Keratinocyte (primary cell): ENCODE results near the gene C1orf167. TPM values are rescaled to one million over a fixed set of nuclear protein-coding genes. Genes with fewer than 3 reads are reported as not detected.

Source experiments
- DNase-seq: peaks from one replicate; pipeline ENCODE4 v3.0.0-alpha.2; 2011; ENCODE audit warnings: low read depth, missing footprints, low spot score
- FAIRE-seq: peaks from 2 replicates; lab custom pipeline; 2011; peaks lifted over from hg19 to GRCh38; lab: Jason Lieb, UNC
- H2AFZ ChIP-seq: 2 replicates; pipeline ENCODE4 v1.6.0; 2012; ENCODE audit warnings: low read length, control low read depth, inconsistent platforms; ENCODE audit not compliant: control insufficient read depth
- H3K27ac ChIP-seq: 2 replicates; pipeline ENCODE4 v1.5.1; 2011; ENCODE audit warnings: low read length; ENCODE audit not compliant: control insufficient read depth, insufficient read depth
- H3K27me3 ChIP-seq: 3 replicates; pipeline ENCODE4 v1.6.0; 2011; ENCODE audit warnings: low read length; ENCODE audit not compliant: control insufficient read depth, insufficient read depth; ENCODE audit errors: extremely low read depth
- H3K36me3 ChIP-seq, 2 experiments: 2 replicates in 1 of 2; 3 replicates in 1 of 2; pipeline ENCODE4 v1.5.1; 2011; ENCODE audit warnings: low read length in 2 of 2, mild to moderate bottlenecking in 1 of 2; ENCODE audit not compliant: control insufficient read depth in 2 of 2, insufficient read depth in 2 of 2; ENCODE audit errors: extremely low read depth in 1 of 2
- H3K4me1 ChIP-seq: 3 replicates; pipeline ENCODE4 v1.5.1; 2011; ENCODE audit warnings: low read length; ENCODE audit not compliant: control insufficient read depth, insufficient read depth; ENCODE audit errors: extremely low read depth
- H3K4me2 ChIP-seq: 3 replicates; pipeline ENCODE4 v1.6.0; 2011; ENCODE audit warnings: low read depth, low read length; ENCODE audit not compliant: control insufficient read depth, insufficient read depth; ENCODE audit errors: extremely low read depth
- H3K4me3 ChIP-seq, 3 experiments: fragments of 200-600 bp in 1 of 3; sonication (generic) in 1 of 3; 2 replicates in 2 of 3; 3 replicates in 1 of 3; pipeline ENCODE4 v1.5.1; 2011 to 2016; ENCODE audit warnings: low read length in 3 of 3, mild to moderate bottlenecking in 3 of 3, control low read depth in 2 of 3, inconsistent platforms in 1 of 3, low read depth in 1 of 3, mixed read lengths in 1 of 3, mixed run types in 1 of 3, moderate library complexity in 1 of 3; ENCODE audit not compliant: control insufficient read depth in 2 of 3, insufficient read depth in 2 of 3; ENCODE audit errors: extremely low read depth in 1 of 3
- H3K79me2 ChIP-seq: 2 replicates; pipeline ENCODE4 v1.6.0; 2012; ENCODE audit warnings: low read length; ENCODE audit not compliant: control insufficient read depth, insufficient read depth
- H3K9ac ChIP-seq: 3 replicates; pipeline ENCODE4 v1.6.0; 2011; ENCODE audit warnings: low read length; ENCODE audit not compliant: control insufficient read depth, insufficient read depth; ENCODE audit errors: extremely low read depth
- H3K9me1 ChIP-seq: 3 replicates; pipeline ENCODE4 v1.6.0; 2011; ENCODE audit warnings: low read length; ENCODE audit not compliant: control insufficient read depth, insufficient read depth; ENCODE audit errors: extremely low read depth
- H3K9me3 ChIP-seq: 2 replicates; pipeline ENCODE4 v1.5.1; 2012; ENCODE audit warnings: low read depth, low read length; ENCODE audit not compliant: control insufficient read depth
- H4K20me1 ChIP-seq: 3 replicates; pipeline ENCODE4 v1.6.0; 2011; ENCODE audit warnings: low read length; ENCODE audit not compliant: control insufficient read depth, insufficient read depth; ENCODE audit errors: extremely low read depth
- EZH2 ChIP-seq: IDR thresholded peaks from one replicate; pipeline ENCODE4 v1.6.1; 2012; ENCODE audit warnings: inconsistent platforms, mild to moderate bottlenecking, low read length, moderate library complexity
- dilution Hi-C: fragments of 300-500 bp; cut with MboI; formaldehyde crosslinking; loops from one replicate; pipeline ENCODE4 v1.7.0; 2020; ENCODE audit warnings: low sequenced_read_pairs; ENCODE audit not compliant: extremely low pct_ligation_motif_present
- polyA plus RNA-seq, 5 experiments: library from polyadenylated mRNA; depleted of rRNA in 3 of 5; stranded (reverse) in 3 of 5; stranded (forward) in 1 of 5; unstranded in 1 of 5; fragments of >200 nt; gene quantifications; 1 replicate in 1 of 5; 2 replicates in 3 of 5; 3 replicates in 1 of 5; pipeline versions ENCODE4 v1.2.1 to v1.2.3, GENCODE V29; 2011 to 2012; ENCODE audit warnings: missing spikeins in 2 of 5, low read depth in 1 of 5, low replicate concordance in 1 of 5
- TF ChIP-seq, protein P1 (sequence below), 3 experiments: IDR thresholded peaks in 1 of 3; conservative IDR thresholded peaks in 1 of 3; optimal IDR thresholded peaks in 1 of 3; 2 replicates in 2 of 3; 3 replicates in 1 of 3; pipeline versions ENCODE3 to v1.5.1; 2011; ENCODE audit warnings: low read length in 3 of 3, mild to moderate bottlenecking in 3 of 3, moderate library complexity in 2 of 3, control low read depth in 1 of 3, inconsistent platforms in 1 of 3; ENCODE audit not compliant: insufficient read depth in 2 of 3; ENCODE audit errors: extremely low read depth in 1 of 3

The C1orf167 gene
- polyA plus RNA-seq, 1 donor (not counting 4 experiments of a cell fraction or from before 2014, with no cell fraction given) = not detected

GRCh38 chr1:11738096-11738495 lies 23.9 kb upstream of the C1orf167 start:
- no peak overlapping the region for H3K4me3 ChIP-seq
- H3K79me2 ChIP-seq = peaks cover 17% of the 10 kb centered on the region
- dilution Hi-C loops = no loop called here
- no peaks in the 10 kb centered on the region for H4K20me1 ChIP-seq
- no peak overlapping the region for H3K27ac ChIP-seq
- TF ChIP-seq, protein P1, sequence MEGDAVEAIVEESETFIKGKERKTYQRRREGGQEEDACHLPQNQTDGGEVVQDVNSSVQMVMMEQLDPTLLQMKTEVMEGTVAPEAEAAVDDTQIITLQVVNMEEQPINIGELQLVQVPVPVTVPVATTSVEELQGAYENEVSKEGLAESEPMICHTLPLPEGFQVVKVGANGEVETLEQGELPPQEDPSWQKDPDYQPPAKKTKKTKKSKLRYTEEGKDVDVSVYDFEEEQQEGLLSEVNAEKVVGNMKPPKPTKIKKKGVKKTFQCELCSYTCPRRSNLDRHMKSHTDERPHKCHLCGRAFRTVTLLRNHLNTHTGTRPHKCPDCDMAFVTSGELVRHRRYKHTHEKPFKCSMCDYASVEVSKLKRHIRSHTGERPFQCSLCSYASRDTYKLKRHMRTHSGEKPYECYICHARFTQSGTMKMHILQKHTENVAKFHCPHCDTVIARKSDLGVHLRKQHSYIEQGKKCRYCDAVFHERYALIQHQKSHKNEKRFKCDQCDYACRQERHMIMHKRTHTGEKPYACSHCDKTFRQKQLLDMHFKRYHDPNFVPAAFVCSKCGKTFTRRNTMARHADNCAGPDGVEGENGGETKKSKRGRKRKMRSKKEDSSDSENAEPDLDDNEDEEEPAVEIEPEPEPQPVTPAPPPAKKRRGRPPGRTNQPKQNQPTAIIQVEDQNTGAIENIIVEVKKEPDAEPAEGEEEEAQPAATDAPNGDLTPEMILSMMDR (optimal IDR thresholded peaks at IDR 0.05 in 1 of 3, IDR thresholded peaks at IDR 0.05 in 1 of 3, conservative IDR thresholded peaks at IDR 0.05 in 1 of 3; ENCODE audit: extremely low read depth in 1 of 3, insufficient read depth in 2 of 3, low read length in 3 of 3) = no peak
- TF ChIP-seq EZH2 = no peak
- no peak for FAIRE-seq
- peaks cover 27% of the 10 kb centered on the region for H3K4me1 ChIP-seq
- no peaks in the 10 kb centered on the region for H3K27me3 ChIP-seq
- H3K4me2 ChIP-seq = no peak overlapping the region
- DNase-seq = no peak
- H3K9me3 ChIP-seq = no peaks in the 10 kb centered on the region
- H3K9ac ChIP-seq = no peak overlapping the region
- H2AFZ ChIP-seq = no peak overlapping the region
- peaks cover 3% of the 10 kb centered on the region for H3K9me1 ChIP-seq
- H3K36me3 ChIP-seq = peaks cover 0 to 6% of the 10 kb centered on the region in 2 experiments

DNA sequence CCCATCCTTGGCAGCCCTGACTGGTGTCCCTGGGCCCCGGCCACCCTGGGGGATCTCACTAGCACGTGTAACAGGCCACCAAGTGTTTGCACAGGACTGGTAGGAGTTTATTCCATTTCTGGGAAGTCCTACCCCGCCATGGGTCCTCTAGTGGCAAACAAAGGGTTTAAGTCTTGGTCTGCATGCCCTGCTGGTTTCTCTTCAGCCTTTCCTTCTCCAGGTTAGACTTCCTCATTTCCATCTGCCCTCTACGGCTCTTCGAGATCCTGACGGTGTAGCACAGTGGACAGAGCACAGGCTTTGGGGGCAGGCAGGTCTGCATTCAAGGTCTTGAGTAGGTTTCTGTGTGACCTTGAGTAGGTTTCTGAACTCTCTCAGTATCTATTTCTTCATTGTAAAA lies 23.2 kb upstream of the C1orf167 start:
- DNase-seq (no peak), FAIRE-seq (no peak)
- Histone ChIP-seq H3K27me3 (no peaks in the 10 kb centered on the region), H3K4me3 (no peak overlapping the region), H3K27ac (no peak overlapping the region), H3K9ac (no peak overlapping the region), H3K4me2 (no peak overlapping the region), H3K9me3 (no peaks in the 10 kb centered on the region), H3K9me1 (peaks cover 3% of the 10 kb centered on the region), H2AFZ (no peak overlapping the region), H3K79me2 (peaks cover 17% of the 10 kb centered on the region), H3K36me3 (peaks cover 0 to 6% of the 10 kb centered on the region in 2 experiments), H3K4me1 (peaks cover 27% of the 10 kb centered on the region), H4K20me1 (no peaks in the 10 kb centered on the region)
- no peak for TF ChIP-seq EZH2
- TF ChIP-seq, protein P1 (optimal IDR thresholded peaks at IDR 0.05 in 1 of 3, IDR thresholded peaks at IDR 0.05 in 1 of 3, conservative IDR thresholded peaks at IDR 0.05 in 1 of 3; ENCODE audit: extremely low read depth in 1 of 3, insufficient read depth in 2 of 3, low read length in 3 of 3) = no peak
- dilution Hi-C loops = no loop called here
